ENCODE measurements around the gene ZNF529. TPM values are rescaled to one million over a fixed set of nuclear protein-coding genes. Genes with fewer than 3 reads are reported as not detected.

The ZNF529 gene
- total and polyA plus RNA-seq, 4 donors = 1.4 to 9.5 (median 3.0) TPM

GRCh38 chr19:36605877-36606478, 32.9 kb upstream of the ZNF529 start:
- H3K36me3 ChIP-seq (ENCODE audit: control insufficient read depth in 4 of 4, insufficient read depth in 3 of 4, low read depth in 1 of 4, low read length in 3 of 4) = peaks cover 0 to 6% (median under 1%) of the 10 kb centered on the region in 4 donors
- H3K27ac ChIP-seq (ENCODE audit: low read depth in 1 of 2, low read length in 2 of 2) = no peak overlapping the region
- DNase-seq (ENCODE audit: low spot score) = no peak
- no peaks in the 10 kb centered on the region for H3K27me3 ChIP-seq (ENCODE audit: control insufficient read depth in 4 of 4, insufficient read depth in 4 of 4, low read length in 3 of 4)
- H3K4me3 ChIP-seq (ENCODE audit: low read depth in 1 of 3, low read length in 3 of 3) = peak overlapping the region; percentile 14 to 77 (median 62)
- H3K9ac ChIP-seq (ENCODE audit: low read depth in 1 of 2, low read length in 2 of 2) = no peak overlapping the region
- 7% methylated on average over 1 of the region's 1 CpG for WGBS
- peaks cover 12 to 51% (median 37%) of the 10 kb centered on the region in 4 donors for H3K9me3 ChIP-seq (ENCODE audit: control insufficient read depth in 4 of 4, low read length in 3 of 4)
- H3K4me1 ChIP-seq (ENCODE audit: control insufficient read depth in 4 of 4, insufficient read depth in 4 of 4, low read length in 3 of 4) = peaks cover 0 to 4% (median 3%) of the 10 kb centered on the region in 4 donors
- no peak for TF ChIP-seq CTCF (IDR thresholded peaks at IDR 0.05; ENCODE audit: low read depth, low read length, missing input control)
- TF ChIP-seq RXRA (IDR thresholded peaks at IDR 0.05) = no peak
- no peak for TF ChIP-seq FOXA2 (IDR thresholded peaks at IDR 0.05)
- no peak for TF ChIP-seq HNF4G (IDR thresholded peaks at IDR 0.05)
- no peak for TF ChIP-seq RAD21 (IDR thresholded peaks at IDR 0.05)
- no peak for TF ChIP-seq JUND (IDR thresholded peaks at IDR 0.05)
- TF ChIP-seq MAX (IDR thresholded peaks at IDR 0.05) = no peak
- TF ChIP-seq TAF1 (conservative IDR thresholded peaks at IDR 0.05) = no peak
- TF ChIP-seq GABPA (IDR thresholded peaks at IDR 0.05 in 1 of 2, conservative IDR thresholded peaks at IDR 0.05 in 1 of 2) = no peak
- no peak for TF ChIP-seq REST (IDR thresholded peaks at IDR 0.05)
- TF ChIP-seq FOXA1 (IDR thresholded peaks at IDR 0.05) = no peak
- no peak for TF ChIP-seq SP1 (IDR thresholded peaks at IDR 0.05)

GRCh38 chr19:36605101-36605876, 32.2 kb upstream of the ZNF529 start, which contains the start of gene ZNF382:
Gene ZNF382, plus strand, starts transcription at chr19:36605313. Its CDS starts 4,602 bp downstream, at chr19:36609915.
- DNase-seq (ENCODE audit: low spot score) = peak; percentile 85
- WGBS = 6% methylated on average over 73 of the region's 73 CpGs
- H3K9me3 ChIP-seq (ENCODE audit: control insufficient read depth in 4 of 4, low read length in 3 of 4) = peaks cover 12 to 55% (median 36%) of the 10 kb centered on the region in 4 donors
- peaks cover 0 to 4% (median 3%) of the 10 kb centered on the region in 4 donors for H3K4me1 ChIP-seq (ENCODE audit: control insufficient read depth in 4 of 4, insufficient read depth in 4 of 4, low read length in 3 of 4)
- TF ChIP-seq ZBTB33 (IDR thresholded peaks at IDR 0.05) (no peak), TAF1 (conservative IDR thresholded peaks at IDR 0.05) (no peak), JUND (IDR thresholded peaks at IDR 0.05) (no peak), REST (IDR thresholded peaks at IDR 0.05) (no peak), RXRA (IDR thresholded peaks at IDR 0.05) (no peak), MAX (IDR thresholded peaks at IDR 0.05) (no peak), FOXA1 (IDR thresholded peaks at IDR 0.05) (no peak)
- H3K9ac ChIP-seq (ENCODE audit: low read depth in 1 of 2, low read length in 2 of 2) = no peak within 1 kb of the TSS
- no peaks in the 10 kb centered on the region for H3K27me3 ChIP-seq (ENCODE audit: control insufficient read depth in 4 of 4, insufficient read depth in 4 of 4, low read length in 3 of 4)
- H3K27ac ChIP-seq (ENCODE audit: low read depth in 1 of 2, low read length in 2 of 2) = peak within 1 kb of the TSS; percentile 51 to 58
- H3K4me3 ChIP-seq (ENCODE audit: low read depth in 1 of 3, low read length in 3 of 3) = peak within 1 kb of the TSS; percentile 62 to 77 (median 63)
- H3K36me3 ChIP-seq (ENCODE audit: control insufficient read depth in 4 of 4, insufficient read depth in 3 of 4, low read depth in 1 of 4, low read length in 3 of 4) = peaks cover 0 to 6% (median under 1%) of the 10 kb centered on the region in 4 donors
